C4-2B (cell line): ENCODE results near the gene TIGD7.
"Not testable (repeated sequence)": the region's sequence is repeated elsewhere in the genome, so short reads cannot be mapped to it uniquely, and the experiment has no call there.

ENCODE experiments used
- H3K27ac ChIP-seq: fragments of 450-650 bp; 2 replicates; pipeline ENCODE4 v1.5.1; 2017
- ZFX ChIP-seq: fragments of 450-650 bp; IDR thresholded peaks from 2 replicates; pipeline ENCODE4 v1.6.1; 2017
- TF ChIP-seq, protein P1 (sequence below): fragments of 450-650 bp; conservative IDR thresholded peaks from 2 replicates; pipeline ENCODE4 v1.5.1; 2017; ENCODE audit warnings: mild to moderate bottlenecking

The TIGD7 gene

GRCh38 chr16:3281222-3281820 is 23.9 kb downstream of the TIGD7 start:
- no peak for TF ChIP-seq ZFX
- TF ChIP-seq, protein P1, sequence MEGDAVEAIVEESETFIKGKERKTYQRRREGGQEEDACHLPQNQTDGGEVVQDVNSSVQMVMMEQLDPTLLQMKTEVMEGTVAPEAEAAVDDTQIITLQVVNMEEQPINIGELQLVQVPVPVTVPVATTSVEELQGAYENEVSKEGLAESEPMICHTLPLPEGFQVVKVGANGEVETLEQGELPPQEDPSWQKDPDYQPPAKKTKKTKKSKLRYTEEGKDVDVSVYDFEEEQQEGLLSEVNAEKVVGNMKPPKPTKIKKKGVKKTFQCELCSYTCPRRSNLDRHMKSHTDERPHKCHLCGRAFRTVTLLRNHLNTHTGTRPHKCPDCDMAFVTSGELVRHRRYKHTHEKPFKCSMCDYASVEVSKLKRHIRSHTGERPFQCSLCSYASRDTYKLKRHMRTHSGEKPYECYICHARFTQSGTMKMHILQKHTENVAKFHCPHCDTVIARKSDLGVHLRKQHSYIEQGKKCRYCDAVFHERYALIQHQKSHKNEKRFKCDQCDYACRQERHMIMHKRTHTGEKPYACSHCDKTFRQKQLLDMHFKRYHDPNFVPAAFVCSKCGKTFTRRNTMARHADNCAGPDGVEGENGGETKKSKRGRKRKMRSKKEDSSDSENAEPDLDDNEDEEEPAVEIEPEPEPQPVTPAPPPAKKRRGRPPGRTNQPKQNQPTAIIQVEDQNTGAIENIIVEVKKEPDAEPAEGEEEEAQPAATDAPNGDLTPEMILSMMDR: no peak
- H3K27ac ChIP-seq: no peak overlapping the region

DNA sequence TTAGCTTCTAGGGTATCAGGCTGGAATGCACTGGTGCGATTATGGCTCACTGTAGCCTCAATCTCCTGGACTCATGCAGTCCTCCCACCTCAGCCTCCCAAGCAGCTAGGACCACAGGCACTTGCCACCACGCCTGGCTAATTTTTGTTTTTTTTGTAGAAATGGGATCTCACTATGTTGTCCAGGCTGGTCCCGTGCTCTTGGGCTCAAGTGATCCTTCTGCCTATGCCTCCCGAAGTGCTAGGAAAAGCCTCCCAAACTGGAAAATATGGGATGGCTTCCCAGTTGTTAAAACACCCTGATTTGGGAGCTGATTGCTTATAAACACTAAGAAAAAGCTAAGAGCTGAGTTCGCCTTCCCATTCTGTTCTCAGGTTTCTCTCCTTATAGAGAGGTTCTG is 28.6 kb downstream of the TIGD7 start:
- no peak overlapping the region for H3K27ac ChIP-seq
- TF ChIP-seq, protein P1: no peak
- TF ChIP-seq ZFX: no peak

DNA sequence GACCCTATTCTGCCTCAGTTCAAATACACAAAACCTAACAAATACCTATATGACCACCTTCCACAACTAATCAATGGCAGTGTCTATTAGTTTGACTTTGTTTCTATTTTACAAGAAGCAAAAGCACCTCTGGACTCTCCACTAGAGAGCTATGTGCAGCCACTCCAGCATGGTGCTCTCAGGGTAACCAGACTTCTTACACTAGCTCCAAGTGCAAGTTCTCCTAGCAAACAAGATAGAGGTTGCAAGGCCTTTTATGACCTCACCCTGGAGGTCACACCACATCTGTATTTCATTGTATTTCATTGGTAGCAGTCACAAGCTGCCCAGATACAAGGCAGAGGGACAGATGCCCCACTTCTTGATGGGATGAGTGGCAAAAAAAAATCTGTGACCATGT is 30.3 kb downstream of the TIGD7 start:
- TF ChIP-seq ZFX: no peak
- TF ChIP-seq, protein P1: no peak
- H3K27ac ChIP-seq: no peak overlapping the region

GRCh38 chr16:3274490-3274889 is 30.7 kb downstream of the TIGD7 start:
- H3K27ac ChIP-seq: no peak overlapping the region
- TF ChIP-seq, protein P1: no peak
- no peak for TF ChIP-seq ZFX

DNA sequence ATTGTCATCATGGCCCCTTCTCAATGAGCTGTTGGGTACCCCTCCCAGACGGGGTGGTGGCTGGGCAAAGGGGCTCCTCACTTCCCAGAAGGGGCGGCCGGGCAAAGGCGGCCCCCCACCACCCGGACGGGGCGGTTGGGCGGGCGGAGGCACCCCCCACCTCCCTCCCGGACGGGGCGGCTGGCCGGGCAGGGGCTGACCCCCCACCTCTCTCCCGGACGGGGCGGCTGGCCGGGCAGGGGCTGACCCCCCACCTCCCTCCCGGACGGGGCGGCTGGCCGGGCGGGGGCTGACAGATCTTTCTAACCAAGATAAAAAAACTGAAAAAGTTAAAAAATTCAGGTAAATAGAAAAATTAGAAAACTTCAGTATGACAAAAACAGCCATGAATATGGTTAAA is 33.9 kb downstream of the TIGD7 start:
- not testable (repeated sequence) for H3K27ac ChIP-seq

GRCh38 chr16:3270718-3271117 is 34.5 kb downstream of the TIGD7 start:
- not testable (repeated sequence) for H3K27ac ChIP-seq

DNA sequence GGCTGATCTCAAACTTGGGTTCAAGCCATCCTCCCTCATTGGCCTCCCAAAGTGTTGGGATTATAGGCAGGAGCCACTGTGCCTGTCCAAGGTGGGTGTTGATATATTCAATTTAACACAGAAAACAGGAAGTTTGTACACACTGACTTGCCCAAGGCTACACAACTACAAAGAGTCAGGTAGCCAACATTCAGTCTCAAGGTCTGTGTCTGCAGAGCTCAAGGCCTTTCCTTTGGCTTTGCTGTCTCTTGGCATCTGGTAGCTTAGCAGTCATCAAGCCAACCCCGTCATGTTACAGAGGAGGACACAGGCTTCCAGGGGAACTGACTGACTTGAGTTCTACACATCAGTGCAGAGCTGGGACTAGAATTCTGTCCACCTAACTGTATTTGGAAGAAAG is 36.9 kb downstream of the TIGD7 start:
- H3K27ac ChIP-seq: no peak overlapping the region
- TF ChIP-seq ZFX: no peak
- TF ChIP-seq, protein P1: no peak

DNA sequence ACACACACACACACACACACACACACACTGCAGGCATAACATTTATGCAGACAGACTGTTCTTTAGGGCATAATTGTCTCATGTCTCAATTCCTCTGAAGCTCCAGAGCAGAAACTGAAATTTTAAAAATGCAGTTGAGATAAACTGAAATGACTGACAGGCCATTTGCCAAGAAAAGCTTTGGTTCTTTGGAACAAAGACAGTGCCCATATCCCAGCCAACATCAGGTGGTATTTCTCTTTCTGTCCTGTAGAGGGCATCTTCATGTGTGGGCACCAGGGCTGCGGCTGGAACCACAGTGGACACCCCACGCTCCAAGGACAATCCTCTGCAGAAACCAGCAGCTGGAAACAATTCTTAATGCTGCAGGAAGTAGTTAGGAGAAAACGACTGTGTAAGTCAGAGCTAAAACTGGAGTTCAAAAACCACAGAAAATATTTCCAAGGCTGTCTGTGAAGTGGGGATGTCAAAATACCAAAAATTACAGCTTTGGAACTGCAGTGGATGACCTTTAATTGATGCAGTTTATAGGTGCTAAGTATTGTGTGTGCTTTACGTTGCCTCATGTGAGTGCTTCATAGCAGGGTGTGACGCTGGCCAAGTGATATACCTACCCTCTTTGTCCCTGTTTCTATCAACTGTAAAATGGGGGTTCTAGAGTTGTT is 38.2 kb downstream of the TIGD7 start:
- no peak overlapping the region for H3K27ac ChIP-seq
- TF ChIP-seq, protein P1: peak; percentile 57
- TF ChIP-seq ZFX: no peak
